Inferior parietal cortex (tissue), 1 donor: ENCODE results near the gene SBF2.
A peak's percentile ranks its signal among the peaks of the same experiment; 100 is the strongest.

Experiments used
- DNase-seq: peaks from one replicate; pipeline ENCODE4 v3.0.0-alpha.2; 2016; ENCODE audit errors: extremely low spot score

The SBF2 gene

GRCh38 chr11:10317776-10318526 lies 23.9 kb upstream of the SBF2 start:
- no peak for DNase-seq

DNA sequence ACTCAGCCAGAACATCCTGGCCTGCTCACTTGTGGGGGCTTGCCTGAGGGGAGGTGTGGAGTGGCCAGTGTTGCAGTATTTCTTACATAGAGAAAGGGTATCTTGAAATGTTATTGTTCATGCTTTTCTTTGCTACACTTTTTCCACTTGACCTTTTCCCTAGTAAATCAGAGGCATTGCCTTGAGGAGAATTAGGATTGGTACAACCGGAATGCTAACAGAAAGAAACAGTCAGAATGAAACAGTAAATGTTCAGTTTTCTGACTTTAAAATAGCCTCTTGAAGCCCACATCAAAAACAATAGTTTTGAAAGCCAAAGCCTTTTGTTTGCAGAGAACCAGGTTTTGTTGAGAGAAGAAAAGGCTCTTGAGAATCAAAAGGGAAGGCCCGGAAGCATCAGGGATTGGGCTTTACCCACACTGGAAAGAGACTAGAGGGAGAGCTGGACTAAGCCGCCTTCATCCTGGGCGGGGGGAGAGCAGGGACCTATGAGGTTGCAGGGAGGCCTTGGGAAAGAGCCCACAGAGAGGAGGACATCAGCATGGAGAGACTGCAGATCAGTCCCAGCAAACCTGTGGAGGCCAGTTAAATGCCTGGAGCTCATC lies 23.2 kb upstream of the SBF2 start:
- no peak for DNase-seq

DNA sequence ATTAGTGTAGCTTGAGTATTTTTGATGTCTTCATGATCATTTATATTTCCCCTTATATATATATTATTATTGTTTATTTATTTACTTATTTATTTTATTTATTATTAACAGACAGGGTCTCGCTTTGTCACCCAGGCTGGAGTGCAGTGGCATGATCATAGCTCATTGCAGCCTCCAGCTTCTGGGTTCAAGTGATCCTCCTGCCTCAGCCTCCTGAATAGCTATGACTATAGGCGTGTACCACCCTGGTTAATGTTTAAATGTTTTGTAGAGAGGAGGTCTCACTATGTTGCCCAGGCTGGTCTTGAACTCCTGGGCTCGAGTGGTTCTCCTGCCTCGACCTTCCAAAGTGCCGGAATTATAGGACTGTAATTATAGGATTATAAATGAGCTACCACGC lies 21.1 kb upstream of the SBF2 start:
- DNase-seq, result no peak

DNA sequence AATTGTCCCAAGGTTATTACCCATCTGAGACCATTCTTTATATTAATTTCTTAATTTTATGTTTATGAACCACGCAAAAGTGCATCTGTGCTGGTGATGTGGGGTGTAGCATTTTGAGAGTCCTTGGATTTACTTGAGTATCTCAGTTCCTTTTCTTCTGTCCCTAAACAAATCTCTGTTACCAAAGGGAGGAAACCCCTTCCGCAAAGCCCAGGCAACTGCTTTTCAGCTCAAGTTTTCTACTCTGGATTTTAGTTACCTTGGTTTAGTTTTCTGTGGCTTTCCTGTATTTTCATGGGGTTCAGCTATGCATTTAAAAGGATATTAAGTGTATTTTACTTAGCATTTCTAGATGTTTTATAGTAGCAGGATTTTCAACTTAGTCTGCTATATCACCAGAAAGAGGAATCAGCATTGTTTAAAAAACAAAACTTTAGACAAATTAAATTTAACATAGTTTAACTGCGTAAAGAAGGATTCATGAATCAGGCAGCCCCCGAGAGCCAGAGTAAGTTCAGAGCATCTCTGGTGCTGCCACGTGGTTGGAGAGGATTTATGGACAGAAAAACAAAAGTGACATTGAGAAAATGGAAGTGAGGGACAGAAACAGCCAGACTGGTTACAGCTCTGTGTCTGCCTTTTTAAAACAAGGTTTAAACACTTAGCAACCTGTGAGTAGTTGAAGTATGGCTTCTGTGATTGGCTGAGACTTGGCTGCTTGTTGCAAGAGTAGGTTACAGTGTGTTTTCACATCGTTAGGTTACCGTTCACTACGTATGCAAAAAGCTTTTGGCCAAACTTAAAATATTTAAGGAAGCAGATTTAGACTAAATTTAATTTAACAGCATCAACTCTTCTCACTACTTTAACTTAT lies 20.4 kb upstream of the SBF2 start:
- no peak for DNase-seq

DNA sequence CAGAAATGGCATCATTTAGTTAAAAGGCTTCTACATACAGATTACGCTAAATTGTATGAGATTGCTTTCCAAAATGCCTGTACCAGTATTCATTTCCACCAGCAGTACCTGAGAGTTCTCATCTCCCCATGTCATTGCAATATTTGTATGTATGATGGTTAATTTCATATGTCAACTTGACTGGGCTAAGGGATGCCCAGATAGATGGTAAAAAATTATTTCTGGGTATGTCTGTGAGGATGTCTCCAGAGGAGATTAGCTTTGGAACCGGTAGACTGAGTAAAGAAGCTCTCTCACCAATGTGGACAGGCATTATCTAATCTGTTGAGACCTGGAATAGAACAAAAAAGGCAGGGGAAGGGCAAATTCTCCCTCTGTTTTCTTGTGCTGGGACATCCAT lies 17.8 kb upstream of the SBF2 start:
- no peak for DNase-seq

- DNase-seq, result no peak
Measured at GRCh38 chr11:10310301-10310841, 16.4 kb upstream of the SBF2 start.

- DNase-seq, result no peak
Measured at GRCh38 chr11:10309163-10310093, 15.4 kb upstream of the SBF2 start.

DNA sequence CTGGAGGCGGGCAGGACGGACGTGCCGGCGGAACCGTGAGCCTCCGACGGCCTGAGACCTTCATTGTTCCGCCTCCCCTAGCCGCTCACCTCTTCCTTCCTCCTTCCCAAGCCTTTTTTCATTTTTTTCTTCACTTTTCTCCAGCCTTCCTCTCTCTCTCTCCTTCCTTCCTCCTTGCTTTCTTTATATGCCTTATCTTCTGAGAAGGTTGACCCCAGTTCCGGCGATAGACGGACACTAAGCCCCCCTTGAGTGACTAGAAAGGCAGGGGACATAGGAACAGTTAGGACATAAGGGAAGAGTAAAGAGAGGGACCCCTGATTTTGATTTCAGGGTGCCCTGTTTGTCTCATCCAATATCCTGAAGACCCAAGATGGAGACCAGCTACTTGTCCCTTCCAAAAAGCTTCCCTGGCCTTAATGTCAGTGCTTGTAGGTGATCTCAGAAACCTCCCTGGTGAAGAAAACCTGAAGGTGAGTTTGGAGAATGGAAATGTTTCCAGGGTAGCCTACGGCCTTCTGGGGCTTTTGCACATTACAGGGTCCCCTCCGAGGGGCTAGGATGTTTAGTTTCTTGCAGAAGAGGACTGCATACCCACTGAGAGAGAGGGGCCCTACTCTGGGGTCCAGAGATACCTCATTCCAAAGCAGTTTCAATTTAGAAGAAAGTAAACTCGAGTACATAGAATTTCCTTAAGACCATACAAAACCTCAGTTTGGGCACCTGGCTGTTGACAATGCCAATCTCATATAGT lies 14.4 kb upstream of the SBF2 start:
- no peak for DNase-seq

DNA sequence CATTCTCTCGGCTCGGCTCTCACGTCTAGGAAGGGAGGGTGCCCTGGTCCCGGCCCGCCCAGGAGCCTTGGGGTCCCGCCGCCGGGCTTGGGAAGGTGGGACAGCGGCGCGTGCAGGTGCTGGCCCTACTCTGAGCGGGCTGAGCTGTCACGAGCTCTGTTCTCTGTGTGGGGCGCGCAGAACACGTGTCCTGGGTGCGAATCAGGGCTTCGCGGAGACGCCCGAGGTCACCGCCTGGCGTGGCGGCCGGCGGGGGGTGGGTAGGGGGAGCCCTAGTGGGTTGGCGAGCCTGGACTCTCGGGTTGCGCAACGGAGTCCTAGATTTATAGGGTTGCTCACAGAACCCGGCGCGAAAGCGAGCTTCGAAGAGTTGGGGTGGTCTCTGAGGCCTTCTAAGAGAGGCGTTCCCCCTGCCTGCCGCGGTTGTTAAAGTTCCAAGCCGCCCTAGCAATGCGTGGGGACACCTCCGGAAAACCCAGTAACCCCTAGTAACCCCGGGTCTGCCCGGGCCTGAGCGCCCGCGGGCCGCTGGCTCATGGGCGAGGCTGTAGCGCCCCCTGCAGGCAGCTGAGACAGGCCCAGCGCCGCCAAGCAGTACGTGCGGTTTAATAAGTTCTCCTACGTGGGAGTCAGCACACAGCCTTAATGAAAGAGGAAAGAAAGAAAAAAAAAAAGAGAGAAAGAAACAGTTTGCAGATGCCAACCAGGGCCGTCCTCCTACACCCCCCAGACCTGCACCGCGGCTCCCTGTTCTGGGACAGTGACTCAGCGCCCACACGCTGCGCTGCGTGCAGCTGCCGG lies 13.6 kb upstream of the SBF2 start:
- peak; percentile 78 for DNase-seq

DNA sequence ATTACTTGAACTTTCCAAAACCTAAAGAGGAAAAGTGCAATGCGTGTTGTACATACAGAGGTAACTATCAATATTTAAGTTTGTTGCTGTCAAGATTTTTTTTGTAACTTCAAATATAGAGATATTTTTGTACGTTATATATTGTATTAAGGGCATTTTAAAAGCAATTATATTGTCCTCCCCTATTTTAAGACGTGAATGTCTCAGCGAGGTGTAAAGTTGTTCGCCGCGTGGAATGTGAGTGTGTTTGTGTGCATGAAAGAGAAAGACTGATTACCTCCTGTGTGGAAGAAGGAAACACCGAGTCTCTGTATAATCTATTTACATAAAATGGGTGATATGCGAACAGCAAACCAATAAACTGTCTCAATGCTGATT lies 13.0 kb upstream of the SBF2 start:
- DNase-seq, result no peak

- DNase-seq, result no peak
Measured at GRCh38 chr11:10305964-10306918, 12.2 kb upstream of the SBF2 start.

GRCh38 chr11:10305262-10305963 lies 11.4 kb upstream of the SBF2 start:
- no peak for DNase-seq

GRCh38 chr11:10304495-10305261 lies 10.7 kb upstream of the SBF2 start, which contains the start of gene ADM:
ADM (plus strand) TSS chr11:10305073; CDS start chr11:10305701, 628 bp downstream.
- DNase-seq, result no peak

- DNase-seq, result no peak
Measured at GRCh38 chr11:10303558-10304363, 9.7 kb upstream of the SBF2 start.

DNA sequence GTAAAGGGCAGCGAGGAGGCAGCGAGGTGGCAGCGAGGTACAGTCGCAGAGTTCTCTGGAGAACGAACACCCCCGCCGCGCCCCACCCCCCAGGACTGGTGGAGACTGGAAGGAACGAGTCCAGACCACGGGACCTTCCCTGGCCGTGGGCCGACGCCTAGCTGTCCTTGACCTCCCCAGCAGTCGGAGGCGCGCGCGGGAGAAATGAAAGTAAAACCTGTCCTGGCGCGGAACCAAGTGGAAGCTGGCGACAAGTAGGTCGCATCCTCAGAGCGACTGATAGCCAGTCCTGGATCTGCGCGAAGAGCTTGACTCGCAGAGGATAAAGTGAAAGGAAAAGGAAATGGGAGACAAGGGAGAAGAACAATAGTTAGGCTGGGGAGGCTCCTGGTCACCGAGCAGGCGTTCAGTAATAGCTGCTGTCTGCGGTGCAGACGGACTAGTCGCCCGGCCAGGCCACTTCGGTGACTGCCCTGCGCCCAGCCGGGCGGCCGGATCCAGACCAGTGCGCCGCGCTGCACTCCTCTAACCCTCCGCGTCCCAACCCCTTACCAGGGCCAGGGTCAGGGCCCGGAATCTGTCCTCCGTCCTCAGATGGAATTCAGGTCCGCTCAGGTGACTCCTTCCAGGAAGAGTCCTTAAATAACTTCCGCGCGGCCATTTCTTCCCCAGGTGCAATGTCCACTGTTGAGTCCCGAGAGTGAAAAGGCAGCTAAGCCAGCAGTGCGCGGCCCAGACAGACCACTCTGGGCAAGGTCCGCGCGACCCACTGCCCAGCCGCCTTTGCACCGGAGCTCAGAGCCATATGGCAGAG lies 8.9 kb upstream of the SBF2 start:
- DNase-seq, result no peak
